Tongue (tissue), 2 donors: Measurements from ENCODE around the gene TBC1D22A. TPM values are rescaled to one million over a fixed set of nuclear protein-coding genes. Genes with fewer than 3 reads are reported as not detected.

ENCODE experiments used
- DNase-seq: peaks from one replicate; pipeline ENCODE4 v3.0.0-alpha.2; 2015
- total RNA-seq: library from RNA; depleted of rRNA; stranded (reverse); fragments of >200 nt; gene quantifications from one replicate; pipeline ENCODE4 v1.2.3, GENCODE V29; 2014

TBC1D22A gene
- total RNA-seq, 1 donor from 2014 or later, result 14.3 TPM

- DNase-seq, result no peak
Observed at GRCh38 chr22:47080100-47080499, 317.6 kb downstream of the TBC1D22A start.

- no peak for DNase-seq
Observed at GRCh38 chr22:47082505-47082904, 320.1 kb downstream of the TBC1D22A start.

GRCh38 chr22:47083379-47083986 is 321.0 kb downstream of the TBC1D22A start:
- no peak for DNase-seq

GRCh38 chr22:47084226-47084625 is 321.8 kb downstream of the TBC1D22A start:
- DNase-seq, result no peak

GRCh38 chr22:47086596-47087248 is 324.3 kb downstream of the TBC1D22A start:
- no peak for DNase-seq

- no peak for DNase-seq
Observed at GRCh38 chr22:47088480-47089158, 326.2 kb downstream of the TBC1D22A start.

- no peak for DNase-seq
Observed at GRCh38 chr22:47089374-47089773, 326.9 kb downstream of the TBC1D22A start.

GRCh38 chr22:47089796-47090460 is 327.5 kb downstream of the TBC1D22A start:
- DNase-seq, result no peak

GRCh38 chr22:47090591-47091245 is 328.3 kb downstream of the TBC1D22A start:
- peak; percentile 9 for DNase-seq

GRCh38 chr22:47091246-47091651 is 328.8 kb downstream of the TBC1D22A start:
- DNase-seq, result peak; percentile 10

GRCh38 chr22:47091921-47092700 is 329.7 kb downstream of the TBC1D22A start:
- DNase-seq, result no peak

GRCh38 chr22:47092896-47093311 is 330.5 kb downstream of the TBC1D22A start:
- DNase-seq, result no peak

GRCh38 chr22:47093720-47094119 is 331.3 kb downstream of the TBC1D22A start:
- DNase-seq, result no peak

- no peak for DNase-seq
Observed at GRCh38 chr22:47094861-47095330, 332.4 kb downstream of the TBC1D22A start.

GRCh38 chr22:47095395-47096122 is 333.1 kb downstream of the TBC1D22A start:
- no peak for DNase-seq

- no peak for DNase-seq
Observed at GRCh38 chr22:47098121-47098520, 335.7 kb downstream of the TBC1D22A start.

GRCh38 chr22:47098554-47098953 is 336.1 kb downstream of the TBC1D22A start:
- no peak for DNase-seq

GRCh38 chr22:47100019-47100418 is 337.6 kb downstream of the TBC1D22A start:
- DNase-seq, result no peak

GRCh38 chr22:47100646-47101200 is 338.3 kb downstream of the TBC1D22A start:
- DNase-seq, result no peak

GRCh38 chr22:47101321-47101885 is 339.0 kb downstream of the TBC1D22A start:
- no peak for DNase-seq
